Renal cortical epithelial cell (primary cell): ENCODE data around the gene TBC1D3. TPM values are rescaled to one million over a fixed set of nuclear protein-coding genes. Genes with fewer than 3 reads are reported as not detected.
"Not testable (repeated sequence)": the region's sequence is repeated elsewhere in the genome, so short reads cannot be mapped to it uniquely, and the experiment has no call there.

ENCODE experiments used
- DNase-seq: peaks from one replicate; pipeline ENCODE4 v3.0.0-alpha.2; 2011; ENCODE audit warnings: low read depth
- total RNA-seq: library from RNA; depleted of rRNA; stranded (reverse); fragments of >200 nt; gene quantifications from 2 replicates; pipeline ENCODE4 v1.2.3, GENCODE V29; 2014

TBC1D3 gene
- not detected in 2 replicates for total RNA-seq

- not testable (repeated sequence) for DNase-seq
Observed at GRCh38 chr17:38192455-38192854, at the start of gene TBC1D3. TBC1D3 (minus strand) TSS chr17:38192555; CDS start chr17:38191029, 1,526 bp downstream.

GRCh38 chr17:38232790-38233189 is 40.4 kb upstream of the TBC1D3 start:
- not testable (repeated sequence) for DNase-seq

- not testable (repeated sequence) for DNase-seq
Observed at GRCh38 chr17:38225844-38226495, 33.6 kb upstream of the TBC1D3 start.

- not testable (repeated sequence) for DNase-seq
Observed at GRCh38 chr17:38220867-38221266, 28.5 kb upstream of the TBC1D3 start.

GRCh38 chr17:38200271-38200670 is 7.9 kb upstream of the TBC1D3 start:
- not testable (repeated sequence) for DNase-seq

- DNase-seq = not testable (repeated sequence)
Observed at GRCh38 chr17:38134860-38135259, 57.5 kb downstream of the TBC1D3 start.

Other genes with a start within 250 kb of the TBC1D3 start
- 1.4 and 6.3 TPM in 2 replicates for gene TBC1D3L, start 203.5 kb downstream of the TBC1D3 start, total RNA-seq
- gene TBC1D3D, start 188.6 kb downstream of the TBC1D3 start, total RNA-seq = 2.6 TPM in 1 of 2 replicates, not detected in the other
- gene TBC1D3C, start 123.9 kb downstream of the TBC1D3 start, total RNA-seq = not detected in 2 replicates
- gene TBC1D3E, start 64.6 kb downstream of the TBC1D3 start, total RNA-seq = not detected in 2 replicates
- gene MRPL45, start 104.6 kb upstream of the TBC1D3 start, total RNA-seq = 34.0 and 39.4 TPM in 2 replicates
- gene GPR179, start 151.4 kb upstream of the TBC1D3 start, total RNA-seq = under 0.01 TPM in 1 of 2 replicates, not detected in the other
- gene SOCS7, start 159.3 kb upstream of the TBC1D3 start, total RNA-seq = 9.2 and 16.2 TPM in 2 replicates
- 7.5 and 47.9 TPM in 2 replicates for gene ARHGAP23, start 235.9 kb upstream of the TBC1D3 start, total RNA-seq